HG03520 (cell line): ENCODE data around the gene ABR.
"Not testable (repeated sequence)": the region's sequence is repeated elsewhere in the genome, so short reads cannot be mapped to it uniquely, and the experiment has no call there.

Experiments
- ATAC-seq: cut with Tn5 transposase; IDR thresholded peaks from one replicate; pipeline ENCODE4 v1.9.1; 2021; ENCODE audit warnings: mild to moderate bottlenecking, moderate library complexity; ENCODE audit not compliant: unreplicated experiment

ABR gene

DNA sequence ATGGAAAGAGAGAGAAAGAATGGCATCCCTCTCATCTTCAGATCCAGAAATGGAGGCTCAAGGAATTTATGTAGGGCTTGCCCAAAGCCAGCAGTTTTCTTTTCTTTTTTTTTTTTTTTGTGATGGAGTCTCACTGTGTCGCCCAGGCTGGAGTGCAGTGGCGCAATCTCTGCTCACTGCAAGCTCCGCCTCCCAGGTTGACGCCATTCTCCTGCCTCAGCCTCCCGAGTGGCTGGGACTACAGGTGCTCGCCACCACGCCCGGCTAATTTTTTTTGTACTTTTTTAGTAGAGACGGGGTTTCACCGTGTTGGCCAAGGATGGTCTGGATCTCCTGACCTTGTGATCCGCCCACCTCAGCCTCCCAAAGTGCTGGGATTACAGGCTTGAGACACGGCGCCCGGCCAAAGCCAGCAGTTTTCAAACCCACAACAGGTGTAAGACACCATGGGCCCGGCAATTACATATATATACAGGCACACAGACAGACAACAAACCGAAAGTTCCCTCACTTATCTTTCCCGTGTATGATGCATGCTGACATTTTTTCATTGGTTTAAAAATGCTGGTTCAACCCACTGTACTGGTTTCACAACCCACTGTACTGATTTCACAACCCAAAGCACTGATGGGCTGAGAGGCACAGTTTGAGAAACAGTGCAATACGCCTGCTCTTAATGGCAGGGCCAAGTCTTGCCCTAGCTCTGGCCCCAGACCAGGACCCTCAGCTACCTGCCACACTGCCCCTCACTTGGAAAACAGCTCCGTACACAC, 81.6 kb downstream of the ABR start:
- ATAC-seq, result not testable (repeated sequence)

DNA sequence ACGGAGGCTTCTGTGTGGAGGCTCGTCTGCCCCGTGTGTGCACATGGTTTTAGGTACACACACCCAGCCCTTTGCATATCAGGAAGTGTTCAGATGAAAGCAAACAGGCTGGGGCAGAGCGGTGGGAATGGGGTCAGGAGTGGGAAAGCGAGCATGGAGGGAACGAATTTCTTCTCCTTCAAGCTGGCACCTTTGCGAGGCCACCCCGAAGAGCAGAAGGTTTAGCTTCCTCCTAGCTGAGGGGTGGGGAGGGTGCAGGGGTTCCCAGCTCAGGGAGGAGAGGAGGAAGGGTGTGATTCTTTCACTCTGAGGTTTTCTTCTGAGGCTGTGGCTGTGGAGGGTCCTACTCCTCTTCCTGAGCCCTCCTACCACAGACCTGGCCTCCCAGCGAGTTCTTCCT, 83.6 kb downstream of the ABR start:
- no peak for ATAC-seq

DNA sequence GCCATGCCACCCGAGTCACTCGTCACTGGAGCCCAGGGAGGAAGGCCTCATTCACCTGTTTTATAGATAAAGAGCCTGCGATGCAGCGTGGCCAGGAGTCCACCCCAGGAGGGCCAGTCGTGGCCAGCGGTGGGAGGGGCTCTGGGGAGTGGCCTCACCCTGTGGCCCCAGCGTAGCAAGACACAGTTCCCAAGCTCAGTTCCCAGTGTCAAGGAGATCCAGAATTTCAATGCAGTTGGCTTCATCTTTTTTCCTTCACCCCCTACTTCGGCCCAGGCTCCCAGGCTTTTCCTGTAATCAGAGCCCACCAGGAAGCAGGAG, 84.0 kb downstream of the ABR start:
- ATAC-seq, result no peak

DNA sequence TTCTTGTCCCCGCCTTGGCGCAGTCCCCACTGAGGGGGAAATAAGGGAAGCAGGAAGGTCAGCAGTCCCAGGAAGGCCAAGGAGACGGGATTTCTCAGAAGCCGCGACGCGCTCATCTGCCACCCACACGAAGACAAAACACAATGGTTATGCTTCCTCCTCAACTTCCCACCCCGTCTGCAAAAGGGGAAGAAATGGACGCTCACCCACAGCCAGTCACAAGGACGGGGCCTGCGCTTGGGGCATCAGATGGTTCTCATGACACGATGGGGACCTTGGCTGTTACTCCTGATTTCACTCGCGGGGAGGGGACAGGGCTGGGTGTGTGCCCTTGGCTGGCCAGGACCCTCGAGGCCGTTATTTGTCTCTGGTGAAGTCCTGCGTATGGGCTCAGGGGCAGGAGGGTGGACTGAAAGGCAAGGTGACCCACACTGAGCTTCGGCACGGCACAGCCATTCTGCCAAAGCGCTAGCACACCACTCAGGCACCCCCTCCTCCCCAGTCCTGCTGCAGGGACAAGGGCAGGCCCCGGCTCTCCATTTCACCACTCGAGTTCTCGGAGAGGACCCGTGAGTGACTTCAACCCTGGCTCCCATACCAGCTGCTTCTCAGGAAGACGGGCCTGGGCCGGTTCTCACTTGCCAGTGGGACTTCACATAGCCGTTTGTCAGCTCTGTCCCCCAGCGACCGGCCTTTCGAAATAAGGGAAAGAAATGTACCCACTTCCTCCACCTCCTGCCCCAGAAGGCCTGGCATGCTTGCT, 84.5 kb downstream of the ABR start:
- ATAC-seq, result no peak

DNA sequence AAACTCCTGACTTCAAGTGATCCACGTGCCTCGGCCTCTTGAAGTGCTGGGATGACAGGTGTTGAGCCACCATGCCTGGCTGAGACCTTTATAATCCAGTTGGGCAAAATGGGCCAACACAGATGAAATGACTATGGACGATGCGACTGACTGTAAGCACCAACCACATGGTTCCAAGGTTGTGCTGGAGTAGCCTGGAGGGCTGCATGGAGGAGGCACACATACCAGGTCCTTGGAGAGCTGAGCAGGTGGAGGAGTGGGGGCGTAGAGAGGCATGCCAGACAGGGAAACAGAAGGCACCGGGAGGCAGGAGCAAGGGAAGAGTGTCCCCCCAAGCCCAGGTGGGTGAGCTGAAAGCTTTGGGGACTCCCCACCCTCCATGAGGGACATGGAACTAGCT, 85.2 kb downstream of the ABR start:
- ATAC-seq, result no peak

- no peak for ATAC-seq
Observed at GRCh38 chr17:1091900-1092299, 87.9 kb downstream of the ABR start.

DNA sequence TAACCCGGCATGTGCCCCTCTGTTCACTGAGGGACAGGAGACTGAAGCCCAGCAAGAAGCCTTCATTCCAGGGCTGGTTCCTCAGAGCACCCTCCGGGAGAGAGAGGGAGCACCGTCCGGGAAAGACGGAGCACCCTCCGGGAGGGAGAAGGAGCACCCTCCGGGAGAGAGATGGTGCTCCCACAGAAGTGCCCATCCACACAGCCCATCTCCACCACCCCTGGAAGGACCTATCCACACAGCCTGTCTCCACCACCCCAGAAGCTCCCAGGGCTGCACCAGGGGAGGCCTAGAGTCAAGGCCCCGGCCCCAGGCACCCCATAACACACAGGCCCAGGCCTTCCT, 88.6 kb downstream of the ABR start:
- ATAC-seq, result no peak

DNA sequence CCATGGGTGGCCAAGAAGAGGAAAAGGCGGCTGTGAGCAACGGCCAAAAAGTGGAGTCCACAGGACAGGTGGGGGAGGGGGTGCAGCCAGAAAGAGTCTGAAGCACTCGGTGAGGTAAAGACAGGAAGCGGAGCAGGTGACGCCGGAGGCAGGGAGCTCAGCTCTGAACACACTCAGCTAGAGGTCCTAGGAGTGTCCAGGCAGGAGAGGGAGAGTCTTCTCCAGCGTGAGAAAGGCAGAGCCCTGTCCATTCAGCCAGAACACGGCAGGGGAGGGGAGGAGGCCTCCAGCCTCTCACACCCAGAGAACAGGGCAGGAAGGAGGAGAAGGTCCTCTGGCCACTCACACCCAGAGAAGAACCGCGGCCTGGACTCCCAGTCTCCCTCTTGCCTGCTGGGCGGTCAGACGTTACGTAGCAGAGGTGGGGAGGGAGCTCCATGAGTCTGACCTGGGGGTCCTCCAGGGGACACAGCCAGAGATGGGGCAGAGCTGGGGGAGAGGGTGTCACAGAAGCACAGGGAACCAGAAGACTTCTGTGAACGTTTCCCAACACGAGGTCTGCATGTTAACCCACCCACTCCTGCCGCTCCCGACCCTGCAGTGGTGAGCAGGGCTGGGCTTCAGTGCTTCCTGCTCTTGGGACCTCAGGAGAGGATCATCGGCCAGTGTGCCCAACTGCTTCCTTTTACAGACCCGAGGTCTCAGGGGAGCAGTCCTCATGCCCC, 89.2 kb downstream of the ABR start:
- ATAC-seq, result no peak

DNA sequence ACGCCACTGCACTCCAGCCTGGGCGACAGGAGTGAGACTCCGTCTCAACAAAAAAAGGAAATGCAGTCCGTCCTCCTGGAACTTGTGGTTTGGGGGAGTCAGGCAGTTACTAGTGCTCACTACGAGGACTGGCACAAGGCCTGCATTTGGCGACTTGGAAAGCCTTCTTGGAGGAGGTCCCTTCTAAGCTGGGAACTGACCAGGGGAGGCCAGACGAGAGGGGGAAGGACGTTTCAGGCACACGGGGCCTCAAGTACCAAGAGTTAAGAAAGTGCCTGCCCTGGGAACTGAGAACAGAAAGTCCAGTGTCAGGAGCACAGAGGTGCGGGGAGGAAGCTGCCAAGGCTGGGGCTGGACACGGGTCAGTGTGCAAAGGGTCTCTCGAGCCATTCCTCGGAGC, 89.9 kb downstream of the ABR start:
- ATAC-seq, result no peak

GRCh38 chr17:1087381-1088241, 92.2 kb downstream of the ABR start:
- ATAC-seq, result no peak

DNA sequence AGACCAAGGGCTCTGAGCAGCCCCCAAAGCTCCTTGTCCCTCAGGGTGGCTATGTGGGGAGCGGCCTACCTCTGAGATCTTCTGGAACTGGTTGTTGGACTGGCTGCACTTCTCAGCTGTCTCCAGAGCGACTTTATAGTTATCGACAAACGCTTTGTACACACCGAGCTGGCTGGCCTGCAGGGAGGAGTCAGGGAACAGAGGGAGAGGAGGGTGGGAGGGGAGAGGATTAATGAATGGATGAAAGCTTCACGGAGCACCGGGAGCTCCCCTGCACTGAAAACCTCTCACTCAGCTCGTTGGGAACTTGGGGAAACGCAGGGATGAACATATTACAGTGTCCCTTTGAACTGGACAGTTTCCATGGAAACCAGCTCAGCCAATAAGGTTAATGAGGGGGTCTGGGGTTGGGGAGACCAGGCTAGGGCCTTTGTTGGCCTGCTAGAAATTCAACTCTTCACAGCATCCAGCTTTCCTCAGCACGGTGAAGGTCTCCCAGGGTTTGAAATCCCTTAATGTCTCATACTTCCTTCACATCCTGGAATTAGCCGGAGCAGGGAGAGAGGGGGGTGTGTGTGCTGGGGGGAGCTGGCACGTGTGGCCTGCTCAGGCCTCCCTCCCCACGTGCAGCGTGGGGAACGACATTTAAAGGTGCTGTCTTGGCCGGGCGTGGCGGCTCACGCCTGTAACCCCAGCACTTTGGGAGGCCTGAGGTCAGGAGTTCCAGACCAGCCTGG, 96.2 kb downstream of the ABR start:
- no peak for ATAC-seq

DNA sequence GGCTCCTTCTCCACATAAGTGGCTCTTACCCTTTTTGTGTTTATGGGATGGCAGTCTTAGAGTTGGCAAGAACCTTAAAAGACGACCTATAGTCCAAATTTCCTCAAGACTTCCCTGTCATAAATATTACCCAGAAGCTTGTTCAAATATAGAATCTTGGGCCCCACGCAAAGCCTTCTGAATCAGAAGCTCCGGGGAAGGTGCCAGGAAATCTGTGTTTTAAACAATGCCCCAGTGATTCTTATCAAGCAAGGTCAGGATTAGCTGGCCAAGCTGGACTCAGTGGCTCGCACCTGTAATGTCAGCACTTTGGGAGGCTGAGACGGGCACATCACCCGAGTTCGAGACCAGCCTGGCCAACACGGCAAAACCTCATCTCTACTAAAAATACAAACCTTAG, 97.2 kb downstream of the ABR start:
- no peak for ATAC-seq

DNA sequence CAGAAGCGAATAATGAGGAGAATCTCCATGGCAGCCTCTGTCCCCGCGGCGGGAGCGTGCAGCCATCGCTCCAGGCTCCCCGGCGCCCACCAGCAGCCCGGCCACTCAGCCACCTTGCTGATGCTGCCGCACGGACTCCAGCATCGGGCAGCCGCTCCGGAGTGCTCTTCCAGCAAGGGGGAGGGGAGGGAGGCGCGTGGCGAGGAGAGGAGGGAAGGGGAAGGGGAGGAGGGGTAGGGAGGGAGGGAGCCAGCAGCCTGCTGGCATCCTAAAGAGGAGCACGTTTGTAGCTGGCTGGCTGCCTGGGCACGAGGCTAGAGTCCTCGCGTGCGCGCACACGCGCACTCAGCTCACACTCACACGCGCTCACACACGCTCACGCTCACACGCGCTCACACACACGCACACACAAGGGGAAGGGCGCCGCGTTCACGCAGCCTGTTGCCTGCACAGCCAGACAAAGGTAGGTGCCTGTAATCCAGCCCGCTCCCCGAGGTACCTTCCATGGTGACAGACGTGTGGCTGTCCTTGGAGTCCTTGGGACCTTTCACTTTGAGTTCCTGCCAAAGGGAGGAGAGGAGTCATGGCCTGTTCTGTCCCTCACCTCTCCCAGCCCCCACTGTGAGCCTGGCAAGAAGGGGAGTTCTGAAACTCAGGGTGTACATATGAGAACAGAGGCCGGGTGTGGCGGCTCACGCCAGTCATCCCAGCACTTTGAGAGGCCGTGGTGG, 100.8 kb downstream of the ABR start:
- ATAC-seq, result no peak

DNA sequence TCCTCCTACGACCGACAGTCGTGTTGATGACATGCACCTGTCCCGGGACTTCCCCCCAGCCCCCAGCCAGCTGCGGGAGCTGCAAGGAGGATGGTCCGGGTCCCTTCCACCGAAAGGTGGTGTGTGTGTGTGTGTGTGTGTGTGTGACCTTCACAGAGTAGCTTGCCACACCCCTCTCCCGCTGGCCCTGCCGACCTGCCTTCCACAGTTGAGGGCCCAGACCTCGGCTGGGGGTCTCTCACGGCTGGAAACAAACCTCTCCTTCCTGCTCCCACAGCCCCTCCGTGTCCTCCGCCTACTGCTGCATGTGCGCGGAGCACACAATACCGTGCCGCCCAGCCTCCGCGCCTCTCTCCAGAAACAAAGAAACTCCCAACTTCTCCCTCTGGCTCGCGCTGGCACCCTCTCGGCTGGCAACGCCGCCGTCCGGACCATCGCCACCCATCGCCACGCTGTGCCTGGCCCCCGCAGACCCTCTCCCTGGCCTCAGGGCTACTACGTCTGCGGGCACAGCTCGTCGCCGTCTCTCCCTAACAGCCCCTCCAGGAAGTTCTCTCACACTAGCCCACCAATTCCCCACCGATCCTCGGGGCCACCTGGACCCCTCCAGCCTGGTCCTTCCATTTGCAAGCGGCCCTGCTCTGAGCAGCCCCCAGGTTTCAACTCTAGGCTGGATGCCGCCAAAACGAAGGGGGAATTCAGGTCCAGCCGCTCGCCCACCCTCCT, 101.6 kb downstream of the ABR start:
- ATAC-seq, result no peak

DNA sequence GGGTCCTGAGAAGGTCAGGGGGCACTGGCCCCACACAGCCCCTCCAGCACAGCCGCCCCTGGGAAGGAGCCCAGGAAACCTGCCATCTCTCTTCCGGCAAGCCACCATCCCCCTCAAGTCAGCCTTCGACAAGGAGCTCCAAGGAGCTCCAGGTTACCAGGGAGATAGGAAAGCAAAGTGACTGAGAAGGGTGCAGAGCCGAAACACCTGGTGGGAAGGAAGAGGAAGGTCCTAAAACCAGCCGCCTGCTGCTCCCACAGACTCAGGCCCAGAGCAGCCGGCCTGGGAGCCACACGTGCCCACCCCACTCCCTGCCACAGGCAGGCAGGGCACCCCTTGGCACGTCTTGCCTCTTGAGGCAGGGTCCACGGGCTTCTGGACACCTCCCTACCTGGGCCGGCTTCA, 102.2 kb downstream of the ABR start:
- no peak for ATAC-seq

DNA sequence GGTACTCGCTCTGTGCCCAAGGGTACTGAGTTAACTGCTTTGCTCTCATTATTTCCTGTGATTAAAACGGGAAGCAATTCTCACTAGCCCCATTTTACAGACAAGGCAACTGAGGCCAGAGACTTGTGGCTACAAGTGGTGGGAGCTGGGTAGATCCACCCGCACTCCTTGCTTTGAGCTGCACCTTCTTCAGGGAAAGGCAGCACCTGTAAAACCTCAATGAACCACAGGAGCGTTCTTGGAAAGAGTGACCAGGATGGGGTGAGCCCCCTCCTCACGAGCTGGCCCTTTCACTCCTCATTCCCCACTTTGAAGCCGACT, 102.8 kb downstream of the ABR start:
- no peak for ATAC-seq

GRCh38 chr17:1076299-1076981, 103.3 kb downstream of the ABR start:
- no peak for ATAC-seq

GRCh38 chr17:1074886-1075605, 104.7 kb downstream of the ABR start:
- ATAC-seq, result no peak
